GM12891 (cell line): ENCODE data around the gene CROCC2.

Experiments
- DNase-seq: peaks from one replicate; pipeline ENCODE4 v3.0.0; 2011; ENCODE audit warnings: low spot score; ENCODE audit not compliant: insufficient read length
- FAIRE-seq: peaks from 2 replicates; lab custom pipeline; 2011; peaks lifted over from hg19 to GRCh38; lab: Jason Lieb, UNC
- PAX5 ChIP-seq: IDR thresholded peaks from 2 replicates; pipeline ENCODE4 v1.6.1; 2011; ENCODE audit warnings: low read length, moderate library complexity, mild to moderate bottlenecking; ENCODE audit not compliant: insufficient read depth, severe bottlenecking
- POLR2A ChIP-seq: IDR thresholded peaks from 2 replicates; pipeline ENCODE4 v1.6.1; 2011; ENCODE audit warnings: low read depth, low read length, control low read depth
- POLR2AphosphoS5 ChIP-seq: IDR thresholded peaks from 2 replicates; pipeline ENCODE4 v1.6.1; 2011; ENCODE audit warnings: low read depth, low read length, control low read depth
- POU2F2 ChIP-seq: IDR thresholded peaks from 2 replicates; pipeline ENCODE4 v1.6.1; 2011; ENCODE audit warnings: low read depth, mild to moderate bottlenecking, control low read depth, low read length, moderate library complexity
- SPI1 ChIP-seq: IDR thresholded peaks from 2 replicates; pipeline ENCODE4 v1.6.1; 2011; ENCODE audit warnings: low read depth, low read length, control low read depth
- TAF1 ChIP-seq: IDR thresholded peaks from 2 replicates; pipeline ENCODE4 v1.6.1; 2011; ENCODE audit warnings: low read depth, low read length, control low read depth

The CROCC2 gene

DNA sequence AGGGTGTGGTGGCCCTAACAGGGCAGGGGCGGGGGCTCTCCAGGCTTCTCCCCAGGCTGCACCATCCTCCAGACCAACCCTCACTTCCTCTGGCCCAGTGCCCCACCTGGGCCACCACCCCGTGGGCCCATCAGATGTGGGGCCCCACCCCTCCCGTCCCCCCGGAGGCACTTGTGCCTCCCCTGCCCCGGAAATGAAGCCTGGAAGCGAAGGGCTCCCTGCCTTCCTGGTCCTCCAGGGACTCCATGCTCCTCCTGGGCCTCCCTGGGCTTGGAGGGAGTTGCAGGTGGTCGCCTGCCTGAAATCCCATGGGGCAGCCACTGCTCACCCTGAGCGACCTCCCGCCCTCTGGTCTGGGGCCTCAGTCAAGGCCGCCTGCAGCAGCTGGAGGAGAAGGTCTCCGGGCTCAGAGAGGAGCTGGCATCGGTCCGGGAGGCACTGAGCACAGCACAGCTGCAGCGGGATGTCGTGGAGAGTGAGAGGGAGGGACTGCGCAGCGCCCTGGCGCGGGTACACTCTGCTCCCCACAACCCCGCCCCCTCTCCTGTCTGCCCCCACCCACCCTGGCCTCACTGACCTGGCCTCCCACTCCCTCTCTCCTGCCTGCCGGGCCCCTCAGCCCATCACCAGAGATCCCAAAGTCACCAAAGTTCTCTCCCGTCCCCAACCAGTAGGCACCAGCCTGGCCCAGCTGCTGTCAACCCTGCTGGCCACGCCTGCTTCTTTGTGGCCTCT lies 28.0 kb downstream of the CROCC2 start:
- no peak for TF ChIP-seq SPI1
- no peak for TF ChIP-seq PAX5
- no peak for TF ChIP-seq TAF1
- TF ChIP-seq POLR2A: no peak
- no peak for TF ChIP-seq POLR2AphosphoS5
- FAIRE-seq: no peak

DNA sequence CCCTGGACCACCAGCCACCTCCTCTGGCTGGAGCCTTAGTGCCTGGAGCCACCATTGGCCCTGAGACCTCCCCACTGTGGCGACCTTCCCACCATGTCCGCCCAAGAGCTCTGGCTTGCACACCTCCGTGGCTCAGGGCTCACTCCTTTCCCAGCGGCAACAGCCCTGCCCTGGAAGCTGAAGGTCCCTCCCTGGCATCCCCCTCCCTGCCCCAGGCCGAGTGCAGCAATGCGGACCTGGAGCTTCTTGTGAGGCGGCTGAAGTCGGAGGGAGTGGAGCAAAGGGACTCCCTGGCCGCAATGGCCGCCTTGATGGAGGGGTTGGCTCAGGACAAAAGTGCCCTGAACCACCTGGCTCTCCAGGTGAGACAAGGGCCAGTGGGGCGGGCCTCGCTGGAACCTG lies 28.6 kb downstream of the CROCC2 start:
- no peak for TF ChIP-seq POLR2AphosphoS5
- TF ChIP-seq POU2F2: no peak
- TF ChIP-seq POLR2A: no peak
- TF ChIP-seq PAX5: no peak
- no peak for TF ChIP-seq SPI1
- no peak for TF ChIP-seq TAF1
- FAIRE-seq: no peak
- no peak for DNase-seq

More for the DNA sequence above, 28.0 kb downstream of the CROCC2 start:
- no peak for DNase-seq

DNA sequence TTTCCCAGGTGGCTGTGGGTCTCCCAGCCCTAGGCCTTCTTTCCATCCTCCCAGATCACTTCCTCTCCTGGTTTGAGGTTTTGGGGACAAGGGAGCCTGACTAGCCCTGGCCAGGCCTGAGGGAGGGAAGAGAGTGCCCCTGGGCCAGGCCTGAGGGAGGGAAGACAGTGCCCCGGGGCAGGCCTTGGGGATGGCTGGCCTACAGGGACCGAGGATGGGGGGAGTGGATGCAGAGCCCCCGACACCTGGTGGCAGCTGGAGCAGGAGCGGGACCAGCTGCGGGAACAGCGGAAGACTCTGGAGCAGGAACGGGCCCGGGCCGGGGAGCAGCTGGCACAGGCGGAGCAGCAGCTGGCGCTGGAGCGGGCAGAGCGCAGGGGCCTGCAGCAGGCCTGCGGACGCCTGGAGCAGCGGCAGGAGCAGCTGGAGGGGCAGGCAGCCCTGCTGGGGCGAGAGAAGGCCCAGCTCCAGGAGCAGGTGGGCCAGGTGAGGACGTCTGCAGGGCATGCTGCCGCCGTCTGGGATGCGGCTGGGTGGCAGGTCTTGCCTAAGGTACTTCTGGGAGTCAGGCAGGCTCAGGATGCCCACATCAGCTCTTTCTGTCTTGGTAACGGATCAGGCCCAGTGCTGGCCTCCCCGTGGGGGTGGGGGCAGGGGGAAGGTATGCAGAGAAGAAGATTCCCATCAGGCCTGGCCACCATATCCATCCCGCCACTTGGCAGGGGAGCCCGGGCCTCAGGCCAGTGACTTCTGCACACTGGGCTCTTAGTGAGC lies 29.2 kb downstream of the CROCC2 start:
- TF ChIP-seq POLR2AphosphoS5 (no peak), TAF1 (no peak), POU2F2 (no peak), POLR2A (no peak), PAX5 (no peak), SPI1 (no peak)
- no peak for FAIRE-seq
- DNase-seq: no peak

DNA sequence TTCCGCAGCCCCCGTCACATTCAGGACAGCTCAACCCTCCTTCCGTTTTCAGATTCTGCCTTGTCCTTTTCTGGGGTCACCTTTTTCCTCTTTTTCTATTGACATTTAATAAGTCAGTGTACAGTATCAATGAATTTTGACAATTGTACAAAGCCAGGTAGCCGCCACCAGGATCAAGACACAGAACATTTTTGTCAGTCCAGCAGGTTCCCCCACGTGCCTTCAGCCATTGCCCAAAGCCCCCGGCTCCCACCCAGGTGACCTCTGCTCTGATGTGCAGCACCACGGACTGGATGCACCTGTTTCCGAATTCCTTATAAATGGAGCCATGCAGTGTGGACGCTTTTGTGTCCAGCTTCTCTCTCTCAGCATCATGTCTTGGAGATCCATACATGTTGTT lies 30.0 kb downstream of the CROCC2 start:
- TF ChIP-seq POLR2A (no peak), SPI1 (no peak), POLR2AphosphoS5 (no peak), PAX5 (no peak), TAF1 (no peak), POU2F2 (no peak)
- DNase-seq: no peak
- FAIRE-seq: no peak

DNA sequence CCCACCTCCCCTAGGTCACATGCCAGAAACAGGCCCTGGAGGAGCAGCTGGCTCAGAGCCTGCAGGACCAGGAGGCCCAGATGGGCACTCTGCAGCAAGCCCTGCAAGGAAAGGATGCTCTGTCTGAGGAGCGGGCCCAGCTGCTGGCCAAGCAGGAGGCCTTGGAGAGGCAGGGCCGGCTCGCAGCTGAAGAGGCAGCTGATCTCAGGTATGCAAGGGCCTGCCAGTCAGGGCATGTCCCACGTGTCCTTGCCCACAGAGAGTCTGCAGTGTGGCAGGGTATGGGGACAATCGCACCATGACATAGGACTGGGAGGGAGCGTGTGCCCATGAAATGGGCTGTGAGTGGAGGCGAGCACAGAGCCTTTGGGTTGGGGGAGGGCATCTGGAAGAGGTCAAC lies 39.9 kb downstream of the CROCC2 start:
- TF ChIP-seq POU2F2: no peak
- no peak for TF ChIP-seq SPI1
- TF ChIP-seq TAF1: no peak
- no peak for TF ChIP-seq PAX5
- TF ChIP-seq POLR2A: no peak
- TF ChIP-seq POLR2AphosphoS5: no peak
- DNase-seq (no peak), FAIRE-seq (no peak)

DNA sequence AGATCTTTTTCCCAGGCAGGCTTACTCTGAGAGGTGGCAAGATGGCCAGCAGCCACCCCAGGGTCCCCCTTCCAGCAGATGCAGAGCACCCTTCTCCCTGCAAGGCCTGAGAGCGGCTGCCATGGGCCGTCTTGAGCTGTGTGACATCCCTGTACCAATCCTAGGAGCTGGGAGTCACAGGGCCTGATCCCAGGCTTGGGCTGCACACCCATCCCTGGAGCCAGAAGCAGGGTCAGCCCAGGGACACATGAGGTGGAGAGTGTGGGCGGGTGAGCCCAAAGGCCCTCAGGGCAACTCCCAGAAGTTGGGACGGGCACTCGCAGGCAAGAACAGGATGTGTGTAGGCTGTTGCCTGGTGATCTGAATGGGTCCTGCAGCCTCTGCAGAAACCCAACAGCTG lies 40.5 kb downstream of the CROCC2 start:
- TF ChIP-seq POLR2AphosphoS5: no peak
- no peak for TF ChIP-seq POU2F2
- no peak for TF ChIP-seq TAF1
- no peak for TF ChIP-seq POLR2A
- TF ChIP-seq PAX5: no peak
- TF ChIP-seq SPI1: no peak
- FAIRE-seq: no peak
- DNase-seq: no peak

DNA sequence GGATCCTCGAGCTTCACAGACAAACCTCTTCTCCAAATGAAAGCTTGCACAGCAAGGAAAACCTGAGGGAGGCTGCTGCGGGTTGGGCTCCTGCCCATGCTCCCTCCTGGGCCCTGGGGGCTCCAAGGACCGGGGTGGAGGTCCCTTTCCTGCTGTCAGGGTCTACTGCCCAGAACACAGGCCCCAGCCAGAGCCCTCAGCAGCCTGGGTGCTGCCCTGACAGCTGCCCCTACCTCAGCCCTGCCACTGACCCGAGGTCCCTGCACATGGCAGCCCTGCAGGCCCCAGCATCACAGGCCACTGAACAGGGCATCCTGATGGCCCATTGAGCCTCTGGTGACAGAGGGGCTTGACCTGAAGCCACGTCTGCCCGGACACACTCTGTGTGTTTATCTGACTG lies 41.0 kb downstream of the CROCC2 start:
- no peak for DNase-seq
- no peak for FAIRE-seq

DNA sequence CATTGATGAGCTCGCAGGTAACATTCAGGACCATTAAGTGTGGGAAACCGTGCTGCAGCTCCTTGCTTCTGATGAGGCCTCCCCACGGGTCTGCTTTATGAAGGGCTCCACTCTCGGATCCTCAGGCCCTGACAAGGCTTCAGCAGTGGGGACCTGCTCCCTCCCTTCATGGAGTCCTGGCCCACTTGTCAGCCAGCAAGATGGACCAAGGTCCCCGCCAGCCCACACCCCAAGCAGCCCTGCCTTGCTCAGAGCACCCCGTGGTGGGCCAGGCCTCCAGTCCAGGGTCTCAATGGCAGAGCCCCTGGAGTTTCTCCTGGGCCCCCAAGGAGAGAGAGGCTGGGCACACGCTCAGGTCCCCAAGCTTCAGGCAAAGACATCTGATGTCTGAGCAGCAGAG lies 41.5 kb downstream of the CROCC2 start:
- FAIRE-seq (no peak), DNase-seq (no peak)
- no peak for TF ChIP-seq PAX5
- TF ChIP-seq POLR2AphosphoS5: no peak
- TF ChIP-seq POU2F2: no peak
- TF ChIP-seq TAF1: no peak
- no peak for TF ChIP-seq POLR2A
- no peak for TF ChIP-seq SPI1

More for the DNA sequence above, 41.0 kb downstream of the CROCC2 start:
- TF ChIP-seq SPI1 (no peak), POLR2A (no peak), POLR2AphosphoS5 (no peak), POU2F2 (no peak), TAF1 (no peak), PAX5 (no peak)

DNA sequence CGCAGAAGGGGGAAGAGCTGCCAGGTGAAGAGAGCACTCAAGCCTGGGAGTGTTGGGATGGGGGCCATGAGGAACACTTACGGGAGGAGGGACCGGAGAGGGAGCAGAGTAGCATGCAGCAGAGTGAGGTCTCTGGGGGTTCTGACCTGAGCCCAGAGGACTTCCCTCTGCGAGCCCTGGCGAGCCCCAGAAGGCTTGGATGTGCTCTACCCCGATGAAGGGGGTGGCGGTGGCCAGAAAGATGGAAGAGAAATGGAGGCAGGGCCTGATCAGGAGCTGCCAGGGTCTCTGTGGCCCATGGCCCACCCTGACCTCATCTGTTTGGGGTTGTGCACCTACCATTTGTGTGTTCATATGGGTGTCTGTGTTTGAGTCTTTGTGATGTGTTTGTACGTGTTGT lies 42.0 kb downstream of the CROCC2 start:
- DNase-seq: no peak

More for the DNA sequence above, 42.0 kb downstream of the CROCC2 start:
- no peak for FAIRE-seq
- TF ChIP-seq POU2F2 (no peak), SPI1 (no peak), POLR2AphosphoS5 (no peak), TAF1 (no peak), PAX5 (no peak), POLR2A (no peak)
